Testis (tissue), 2 donors: Measurements from ENCODE around the gene ADGRA1.

Source experiments
- POLR2A ChIP-seq: fragments of 450-650 bp; IDR thresholded peaks from one replicate; pipeline ENCODE4 v1.6.1; 2017; ENCODE audit warnings: antibody characterized with exemption, mild to moderate bottlenecking, moderate library complexity
- TF ChIP-seq, protein P1 (sequence below), 3 experiments: fragments of 450-650 bp in 2 of 3; fragments of 200-600 bp in 1 of 3; sonication (generic) in 1 of 3; IDR thresholded peaks; one replicate each; pipeline ENCODE4 v1.5.1; 2016 to 2019; ENCODE audit warnings: antibody characterized with exemption in 3 of 3, mild to moderate bottlenecking in 2 of 3, moderate library complexity in 1 of 3

DNA sequence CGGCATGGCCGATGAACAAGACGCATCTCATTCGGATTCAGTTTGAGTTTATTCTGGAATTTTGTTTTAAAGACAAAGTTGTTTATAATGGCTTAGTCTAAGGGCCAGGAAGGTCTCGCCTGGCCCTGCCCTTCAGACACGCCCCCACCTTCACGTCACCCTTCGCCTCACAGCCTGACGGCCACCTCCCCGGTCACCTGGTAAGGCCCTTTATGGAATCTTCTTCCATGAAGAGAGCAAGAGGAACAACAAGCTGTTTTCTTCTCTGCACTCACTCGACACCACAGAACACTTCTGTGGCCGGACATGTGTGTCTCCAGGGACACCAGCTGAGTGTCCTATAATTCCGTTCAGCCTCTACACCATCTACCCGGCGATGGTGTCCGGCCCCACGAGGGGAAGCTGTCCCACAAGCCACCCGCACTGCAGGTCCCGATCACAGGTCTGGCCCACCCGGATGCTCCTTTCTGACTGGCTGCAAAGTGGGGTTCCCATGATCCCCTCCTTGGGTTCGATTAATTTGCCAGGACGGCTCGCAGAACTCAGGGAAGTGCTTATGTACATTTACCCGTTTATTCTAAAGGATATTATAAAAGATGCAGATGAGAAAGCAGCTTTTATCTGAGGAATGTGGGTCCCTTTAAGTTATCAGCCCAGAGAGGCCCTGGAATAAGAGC, 54.9 kb downstream of the ADGRA1 start:
- TF ChIP-seq POLR2A, result no peak
- TF ChIP-seq, protein P1, sequence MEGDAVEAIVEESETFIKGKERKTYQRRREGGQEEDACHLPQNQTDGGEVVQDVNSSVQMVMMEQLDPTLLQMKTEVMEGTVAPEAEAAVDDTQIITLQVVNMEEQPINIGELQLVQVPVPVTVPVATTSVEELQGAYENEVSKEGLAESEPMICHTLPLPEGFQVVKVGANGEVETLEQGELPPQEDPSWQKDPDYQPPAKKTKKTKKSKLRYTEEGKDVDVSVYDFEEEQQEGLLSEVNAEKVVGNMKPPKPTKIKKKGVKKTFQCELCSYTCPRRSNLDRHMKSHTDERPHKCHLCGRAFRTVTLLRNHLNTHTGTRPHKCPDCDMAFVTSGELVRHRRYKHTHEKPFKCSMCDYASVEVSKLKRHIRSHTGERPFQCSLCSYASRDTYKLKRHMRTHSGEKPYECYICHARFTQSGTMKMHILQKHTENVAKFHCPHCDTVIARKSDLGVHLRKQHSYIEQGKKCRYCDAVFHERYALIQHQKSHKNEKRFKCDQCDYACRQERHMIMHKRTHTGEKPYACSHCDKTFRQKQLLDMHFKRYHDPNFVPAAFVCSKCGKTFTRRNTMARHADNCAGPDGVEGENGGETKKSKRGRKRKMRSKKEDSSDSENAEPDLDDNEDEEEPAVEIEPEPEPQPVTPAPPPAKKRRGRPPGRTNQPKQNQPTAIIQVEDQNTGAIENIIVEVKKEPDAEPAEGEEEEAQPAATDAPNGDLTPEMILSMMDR (IDR thresholded peaks at IDR 0.05), result no peak
